OCI-LY3 (cell line): ENCODE results near the gene TFDP1.

Source experiments
- CTCF ChIP-seq: fragments of 200-600, 300-600 bp; sonication (generic); IDR thresholded peaks from 2 replicates; pipeline ENCODE4 v1.5.1; 2014; ENCODE audit warnings: antibody characterized with exemption, low read length, low read depth
- EZH2phosphoT487 ChIP-seq: fragments of 200-600 bp; shearing (Covaris generic); IDR thresholded peaks from 2 replicates; pipeline ENCODE4 v1.6.1; 2018; ENCODE audit warnings: antibody characterized with exemption, mixed run types, low read depth

- no peak for TF ChIP-seq CTCF
- no peak for TF ChIP-seq EZH2phosphoT487
Observed at GRCh38 chr13:113547238-113547971, 37.1 kb upstream of the TFDP1 start.
